HepG2 (cell line): ENCODE results near the gene TEX48. TPM values are rescaled to one million over a fixed set of nuclear protein-coding genes. Genes with fewer than 3 reads are reported as not detected.

Source experiments
- ATAC-seq: fragments of 200-7000 bp; cut with Tn5 transposase; 3 replicates; pipeline ENCODE4 v1.9.1; 2020; ENCODE audit warnings: mild to moderate bottlenecking, moderate library complexity
- BruUV-seq: library from RNA; stranded (reverse); fragments of 400-500 nt; replicated peaks from 2 replicates; lab custom pipeline; 2021; lab: Mats Ljungman, UMichigan
- CTCF ChIA-PET: fragments of 300-600 bp; formaldehyde crosslinking; extraction: SDS; loops from one replicate; lab custom pipeline; 2021; ENCODE audit warnings: low total read pairs, inconsistent platforms, low intra/inter-chr PET ratio; lab: Yijun Ruan, JAX
- POLR2A ChIA-PET: fragments of 350-600 bp; sonication (Branson Sonifier 250); formaldehyde crosslinking; loops from one replicate; lab custom pipeline; 2020; ENCODE audit warnings: antibody characterized with exemption, inconsistent platforms; lab: Yijun Ruan, JAX
- DNase-seq: peaks from one replicate; pipeline ENCODE4 v3.0.0-alpha.2; 2015; ENCODE audit warnings: low spot score
- FAIRE-seq: peaks from 3 replicates; lab custom pipeline; 2011; peaks lifted over from hg19 to GRCh38; lab: Jason Lieb, UNC
- H2AFZ ChIP-seq: one replicate; pipeline ENCODE4 v1.6.1; 2011; ENCODE audit warnings: low read length, inconsistent platforms
- H3K27ac ChIP-seq: fragments of 300-600 bp; 3 replicates; pipeline ENCODE4 v1.8.0; 2011; ENCODE audit warnings: mixed run types, mild to moderate bottlenecking, mixed read lengths, low read length, inconsistent platforms; ENCODE audit not compliant: insufficient read depth; ENCODE audit errors: extremely low read length
- H3K27me3 ChIP-seq, 2 experiments: fragments of 200-600 bp in 1 of 2; 2 replicates in 1 of 2; 3 replicates in 1 of 2; pipeline versions ENCODE4 v1.6.0 to v1.8.0; 2011; ENCODE audit warnings: low read length in 2 of 2, mild to moderate bottlenecking in 2 of 2, moderate library complexity in 2 of 2, inconsistent platforms in 1 of 2; ENCODE audit not compliant: insufficient read depth in 2 of 2, control insufficient read depth in 1 of 2
- H3K36me3 ChIP-seq, 2 experiments: fragments of 200-600 bp in 1 of 2; replicated peaks in 1 of 2; 2 replicates in 1 of 2; 3 replicates in 1 of 2; pipeline versions ENCODE4 v1.5.1 to v1.8.0; 2011; ENCODE audit warnings: low read length in 2 of 2, inconsistent platforms in 1 of 2; ENCODE audit not compliant: insufficient read depth in 2 of 2, control insufficient read depth in 1 of 2
- H3K4me1 ChIP-seq: 2 replicates; pipeline ENCODE4 v1.5.1; 2012; ENCODE audit warnings: low read length, inconsistent platforms; ENCODE audit not compliant: insufficient read depth
- H3K4me2 ChIP-seq: 2 replicates; pipeline ENCODE4 v1.6.0; 2011; ENCODE audit warnings: low read depth, low read length, inconsistent platforms
- H3K4me3 ChIP-seq, 3 experiments: fragments of 200-600 bp in 1 of 3; sonication (generic), shearing (Covaris generic) in 1 of 3; replicated peaks in 1 of 3; 2 replicates each; pipeline ENCODE4 v1.5.1; 2011 to 2016; ENCODE audit warnings: low read length in 3 of 3, inconsistent platforms in 2 of 3, low read depth in 2 of 3, mild to moderate bottlenecking in 2 of 3, control low read depth in 1 of 3, mixed read lengths in 1 of 3; ENCODE audit not compliant: insufficient read depth in 1 of 3
- H3K79me2 ChIP-seq: one replicate; pipeline ENCODE4 v1.6.1; 2011; ENCODE audit warnings: low read length, inconsistent platforms; ENCODE audit not compliant: insufficient read depth
- H3K9ac ChIP-seq: 2 replicates; pipeline ENCODE4 v1.6.0; 2011; ENCODE audit warnings: mild to moderate bottlenecking, low read depth, low read length, inconsistent platforms; ENCODE audit not compliant: insufficient read depth
- H3K9me3 ChIP-seq: 2 replicates; pipeline ENCODE4 v1.5.1; 2012; ENCODE audit warnings: mild to moderate bottlenecking, low read length
- H4K20me1 ChIP-seq: 2 replicates; pipeline ENCODE4 v1.6.0; 2011; ENCODE audit warnings: inconsistent platforms, mild to moderate bottlenecking, low read length, moderate library complexity; ENCODE audit not compliant: insufficient read depth
- GATA4 ChIP-seq: sonication (generic); IDR thresholded peaks from 2 replicates; pipeline ENCODE4 v1.6.1; 2016; ENCODE audit warnings: antibody characterized with exemption, low read depth, borderline replicate concordance
- HOMEZ ChIP-seq: IDR thresholded peaks from 2 replicates; pipeline ENCODE4 v1.6.1; 2016; ENCODE audit warnings: low read depth
- MTA1 ChIP-seq: sonication (generic); formaldehyde crosslinking; IDR thresholded peaks from 2 replicates; pipeline ENCODE4 v1.4.0; 2020; ENCODE audit warnings: missing genetic modification reagents, mild to moderate bottlenecking, borderline replicate concordance
- SMAD9 ChIP-seq: sonication (generic); formaldehyde crosslinking; IDR thresholded peaks from 2 replicates; pipeline ENCODE4 v1.5.1; 2020; ENCODE audit warnings: mild to moderate bottlenecking, missing genetic modification reagents
- ZFP91 ChIP-seq: sonication (generic); formaldehyde crosslinking; IDR thresholded peaks from 2 replicates; pipeline ENCODE4 v1.9.0; 2022; ENCODE audit warnings: missing genetic modification reagents, mild to moderate bottlenecking, borderline replicate concordance
- ZNF3 ChIP-seq: IDR thresholded peaks from 2 replicates; pipeline ENCODE4 v1.7.0; 2017; ENCODE audit warnings: inconsistent platforms
- ZNF776 ChIP-seq: sonication (generic); formaldehyde crosslinking; IDR thresholded peaks from 2 replicates; pipeline ENCODE4 v1.4.0; 2020; ENCODE audit warnings: mild to moderate bottlenecking, missing genetic modification reagents
- WGBS: methylation state at CpG from one replicate; pipeline ENCODE4 v1.1.6; 2017; ENCODE audit warnings: low lambda C conversion rate; 5-methylcytosine and 5-hydroxymethylcytosine counted together
- in situ Hi-C: cut with HindIII; loops from 2 replicates; pipeline ENCODE4 v1.10.0; 2017; ENCODE audit warnings: low pct_unique_long_range_greater_than_20kb; ENCODE audit not compliant: extremely low pct_ligation_motif_present
- intact Hi-C: fragments of 100-400 bp; cut with micrococcal nuclease; formaldehyde crosslinking; loops from one replicate; pipeline ENCODE4 v1.10.0; 2022; ENCODE audit not compliant: unreplicated experiment
- polyA plus RNA-seq, 8 experiments: library from polyadenylated mRNA; depleted of rRNA in 3 of 8; stranded (reverse) in 7 of 8; unstranded in 1 of 8; fragments of >200 nt; fragmentation: Illumina TruSeq in 4 of 8; extraction: Trizol in 4 of 8; gene quantifications; 2 replicates each; pipeline versions ENCODE4 v1.2.1 to v1.2.3, GENCODE V29; 2011 to 2016; ENCODE audit warnings: low read depth in 4 of 8, missing spikeins in 1 of 8, mixed read lengths in 1 of 8; ENCODE audit not compliant: insufficient read depth in 1 of 8
- total RNA-seq, 5 experiments: library from RNA; depleted of rRNA; stranded (reverse); fragments of >200 nt; fragmentation: Illumina TruSeq; extraction: Trizol; gene quantifications; 2 replicates each; pipeline ENCODE4 v1.2.3, GENCODE V29; 2016; ENCODE audit warnings: low read depth in 1 of 5

TEX48 gene
- total and polyA plus RNA-seq, 2 of the 13 experiments (the other 11 are each of a cell fraction or from before 2014, with no cell fraction given), result not detected

GRCh38 chr9:114720086-114720676, 38.2 kb upstream of the TEX48 start:
- Histone ChIP-seq H3K9ac (no peak overlapping the region), H3K79me2 (no peaks in the 10 kb centered on the region), H3K36me3 (no peaks in the 10 kb centered on the region), H2AFZ (no peak overlapping the region), H3K4me2 (no peak overlapping the region), H4K20me1 (no peaks in the 10 kb centered on the region), H3K4me1 (peaks cover 47% of the 10 kb centered on the region), H3K4me3 (no peak overlapping the region), H3K27me3 (peaks cover 0 to 5% of the 10 kb centered on the region in 2 experiments; a peak in 3 of 5 replicates), H3K9me3 (no peaks in the 10 kb centered on the region), H3K27ac (no peak overlapping the region)
- no peak for DNase-seq
- TF ChIP-seq ZFP91, result no peak
- TF ChIP-seq GATA4, result no peak
- no peak for TF ChIP-seq ZNF776 (CRISPR knock-in tag)
- TF ChIP-seq MTA1 (CRISPR knock-in tag), result no peak
- no peak for TF ChIP-seq ZNF3 (CRISPR knock-in tag)
- no peak for TF ChIP-seq HOMEZ (CRISPR knock-in tag)
- TF ChIP-seq SMAD9 (CRISPR knock-in tag), result no peak
- no TSS peak for BruUV-seq
- ChIA-PET CTCF (no interaction called here), POLR2A (no interaction called here)
- in situ Hi-C loops (no loop called here), intact Hi-C loops (no loop called here)
- WGBS, result no CpG with 5 or more reads among the region's 3 CpGs
- no peak for ATAC-seq
- no peak for FAIRE-seq
